ENCODE measurements around the gene CHN2.

CHN2 gene

GRCh38 chr7:29482056-29482455, 287.5 kb downstream of the CHN2 start:
- Histone ChIP-seq H3K27me3 (no peaks in the 10 kb centered on the region), H3K4me3 (no peak overlapping the region), H3K9me3 (no peaks in the 10 kb centered on the region), H3K4me1 (peaks cover 0 to 20% (median 2%) of the 10 kb centered on the region in 4 donors), H3K27ac (peak overlapping the region in 1 of 2 donors; percentile 41), H3K36me3 (no peaks in the 10 kb centered on the region)
- intact Hi-C loops (cut with DNase I; ENCODE audit: low total_unique reads) = no loop called here
- no peak for DNase-seq
- TF ChIP-seq CTCF (IDR thresholded peaks at IDR 0.05) = no peak

- no peak for TF ChIP-seq CTCF (IDR thresholded peaks at IDR 0.05)
- Histone ChIP-seq H3K27me3 (no peaks in the 10 kb centered on the region), H3K36me3 (no peaks in the 10 kb centered on the region), H3K4me1 (peaks cover 0 to 26% (median 3%) of the 10 kb centered on the region in 4 donors), H3K4me3 (no peak overlapping the region), H3K27ac (peak overlapping the region in 1 of 2 donors; percentile 26), H3K9me3 (no peaks in the 10 kb centered on the region)
- DNase-seq = no peak
- intact Hi-C loops (cut with DNase I; ENCODE audit: low total_unique reads) = no loop called here
Measured at GRCh38 chr7:29483219-29484104, 288.9 kb downstream of the CHN2 start.

- peaks cover 0 to 33% (median 6%) of the 10 kb centered on the region in 4 donors for H3K4me1 ChIP-seq
- H3K4me3 ChIP-seq = no peak overlapping the region
- intact Hi-C loops (cut with DNase I; ENCODE audit: low total_unique reads) = no loop called here
Measured at GRCh38 chr7:29484280-29484679, 289.7 kb downstream of the CHN2 start.

GRCh38 chr7:29485339-29486190, 291.0 kb downstream of the CHN2 start:
- DNase-seq = no peak

More at GRCh38 chr7:29484280-29484679, 289.7 kb downstream of the CHN2 start:
- no peaks in the 10 kb centered on the region for H3K27me3 ChIP-seq
- H3K36me3 ChIP-seq = no peaks in the 10 kb centered on the region
- no peak for TF ChIP-seq CTCF (IDR thresholded peaks at IDR 0.05)
- DNase-seq = no peak
- H3K27ac ChIP-seq = peak overlapping the region in 1 of 2 donors; percentile 26
- no peaks in the 10 kb centered on the region for H3K9me3 ChIP-seq

More at GRCh38 chr7:29485339-29486190, 291.0 kb downstream of the CHN2 start:
- no peak for TF ChIP-seq CTCF (IDR thresholded peaks at IDR 0.05)
- Histone ChIP-seq H3K27me3 (no peaks in the 10 kb centered on the region), H3K36me3 (no peaks in the 10 kb centered on the region), H3K4me1 (peaks cover 0 to 25% (median 6%) of the 10 kb centered on the region in 4 donors), H3K27ac (no peak overlapping the region), H3K9me3 (no peaks in the 10 kb centered on the region), H3K4me3 (no peak overlapping the region)
- intact Hi-C loops (cut with DNase I; ENCODE audit: low total_unique reads) = no loop called here

Measured in tibial artery (tissue), 4 donors.